ENCODE results near the gene DMAC2L. TPM values are rescaled to one million over a fixed set of nuclear protein-coding genes. Genes with fewer than 3 reads are reported as not detected.
"Not testable (repeated sequence)": the region's sequence is repeated elsewhere in the genome, so short reads cannot be mapped to it uniquely, and the experiment has no call there.

Gene DMAC2L
- total RNA-seq, 1 donor from 2014 or later, result 9.6 TPM

DNA sequence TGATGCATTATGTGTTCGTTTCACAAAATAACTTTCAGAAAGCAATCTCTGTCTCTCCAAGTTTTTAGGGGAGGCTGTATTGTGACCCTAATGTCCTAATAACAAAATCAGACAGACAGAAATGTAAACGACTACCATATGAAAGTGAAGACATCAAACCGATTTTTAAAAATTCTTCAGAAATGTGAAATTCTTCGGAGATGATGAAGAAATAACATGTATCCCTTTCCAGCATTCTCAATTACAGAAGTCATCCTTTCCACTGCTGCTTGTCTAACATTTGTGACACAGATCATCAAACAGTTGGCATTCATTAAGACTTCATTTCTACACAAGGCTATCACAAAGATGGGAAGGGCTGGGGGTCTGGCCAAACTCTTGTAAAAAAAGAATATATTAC lies 41.0 kb downstream of the DMAC2L start:
- DNase-seq (ENCODE audit: extremely low read depth, low read depth, low spot score), result no peak

GRCh38 chr14:50354527-50354926 lies 42.4 kb downstream of the DMAC2L start:
- no peak for DNase-seq (ENCODE audit: extremely low read depth, low read depth, low spot score)

GRCh38 chr14:50355692-50356091 lies 43.6 kb downstream of the DMAC2L start:
- no peak for DNase-seq (ENCODE audit: extremely low read depth, low read depth, low spot score)

DNA sequence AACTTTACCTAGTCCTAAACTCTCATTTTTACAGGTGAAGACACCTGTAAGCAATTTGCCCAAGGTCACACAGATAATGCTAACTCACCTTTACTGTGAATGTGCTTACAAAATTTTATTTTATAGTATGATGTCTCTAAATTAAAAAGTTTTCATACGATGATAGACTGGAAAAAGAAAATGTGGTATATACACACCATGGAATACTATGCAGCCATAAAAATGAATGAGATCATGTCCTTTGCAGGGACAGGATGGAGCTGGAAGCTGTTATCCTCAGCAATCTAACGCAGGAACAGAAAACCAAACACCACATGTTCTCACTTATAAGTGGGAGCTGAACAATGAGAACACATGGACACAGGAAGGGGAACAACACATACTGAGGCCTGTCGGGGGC lies 44.2 kb downstream of the DMAC2L start:
- DNase-seq (ENCODE audit: extremely low read depth, low read depth, low spot score), result not testable (repeated sequence)

DNA sequence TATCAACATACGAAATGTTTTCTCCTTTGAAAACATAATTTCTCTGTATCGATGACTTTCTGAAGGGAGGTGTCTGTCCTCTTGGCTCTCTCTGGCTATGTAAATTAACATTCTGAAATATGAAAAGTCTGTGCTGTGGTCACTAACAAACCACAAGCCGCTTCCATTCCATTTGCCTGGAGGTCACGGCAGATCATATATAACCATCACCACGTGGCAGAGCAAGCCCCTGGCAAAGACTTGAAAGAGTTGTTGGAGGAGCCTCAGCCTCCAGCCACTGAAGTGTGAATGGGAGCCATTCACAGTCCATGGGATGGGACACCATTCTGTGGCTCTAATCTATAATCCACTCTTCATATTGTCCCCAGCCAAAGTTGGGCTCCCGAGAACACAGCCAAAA lies 45.0 kb downstream of the DMAC2L start:
- DNase-seq (ENCODE audit: extremely low read depth, low read depth, low spot score), result no peak

DNA sequence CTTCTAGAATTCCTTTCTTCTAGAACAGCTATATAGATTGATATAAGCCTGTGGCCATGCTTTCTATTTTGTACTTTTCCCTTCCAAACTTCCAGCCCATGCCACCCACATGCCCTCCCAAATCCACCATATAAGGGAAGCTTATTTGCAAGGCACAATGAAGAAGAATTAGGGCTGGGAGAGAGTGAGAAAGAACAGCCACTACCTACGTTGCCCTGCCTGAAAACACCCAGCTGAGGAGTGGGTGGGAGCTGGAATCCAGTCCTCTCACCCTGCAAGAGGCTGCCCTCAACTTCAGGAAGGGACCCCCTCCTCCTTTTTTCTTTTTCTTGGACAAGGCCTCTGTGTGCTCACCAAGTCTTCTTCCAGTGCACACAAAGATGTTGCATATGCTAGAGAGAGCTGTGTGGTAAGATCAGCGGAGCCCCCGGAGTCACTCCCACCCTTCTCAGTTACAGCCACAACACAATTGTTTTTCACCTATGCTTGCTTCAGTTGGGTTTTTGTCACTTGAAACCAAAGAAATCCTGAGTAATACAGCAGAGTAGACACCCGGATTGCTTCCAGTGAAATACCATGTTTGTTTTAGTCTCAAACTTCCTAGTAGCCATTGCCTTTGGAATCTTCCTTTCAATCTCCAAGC lies 45.8 kb downstream of the DMAC2L start:
- DNase-seq (ENCODE audit: extremely low read depth, low read depth, low spot score), result no peak

DNA sequence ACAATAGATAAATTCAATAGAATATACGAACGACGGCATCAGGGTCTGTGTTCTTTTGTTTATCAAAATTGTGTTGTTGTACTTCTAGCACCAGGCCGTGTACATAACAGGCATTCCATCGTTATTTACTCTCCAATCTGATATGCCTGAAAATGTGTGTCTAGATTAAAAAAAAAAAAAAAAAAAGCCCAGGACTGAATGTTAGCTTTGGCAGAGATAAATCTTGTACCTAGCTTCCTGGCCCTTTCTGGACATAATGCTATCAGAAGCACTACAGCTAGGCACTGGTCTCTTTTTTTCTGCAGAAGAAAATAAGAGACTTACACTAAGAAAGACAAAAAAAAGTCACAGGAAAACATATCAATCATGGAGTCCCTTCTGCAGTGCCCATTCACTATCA lies 47.5 kb downstream of the DMAC2L start:
- DNase-seq (ENCODE audit: extremely low read depth, low read depth, low spot score), result no peak

DNA sequence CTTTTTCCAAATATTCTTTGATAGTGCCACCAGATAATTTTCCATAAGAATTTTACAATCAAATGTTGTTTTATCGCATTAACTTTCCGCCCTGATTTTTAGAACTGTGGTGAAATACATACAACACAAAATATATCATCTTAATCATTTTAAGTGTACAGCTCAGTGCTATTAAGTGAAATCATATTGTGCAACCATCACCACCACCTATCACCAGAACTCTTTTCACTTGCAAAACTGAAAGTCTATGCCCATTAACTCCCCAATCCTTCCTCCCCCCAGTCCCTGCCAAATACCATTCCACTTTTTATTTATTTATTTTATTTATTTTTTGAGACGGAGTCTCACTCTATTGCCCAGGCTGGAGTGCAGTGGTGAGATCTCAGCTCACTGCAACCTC lies 48.0 kb downstream of the DMAC2L start:
- DNase-seq (ENCODE audit: extremely low read depth, low read depth, low spot score), result no peak

GRCh38 chr14:50360851-50361250 lies 48.7 kb downstream of the DMAC2L start:
- no peak for DNase-seq (ENCODE audit: extremely low read depth, low read depth, low spot score)

- not testable (repeated sequence) for DNase-seq (ENCODE audit: extremely low read depth, low read depth, low spot score)
These were observed 49.6 kb downstream of the DMAC2L start for GRCh38 chr14:50361473-50362403.

- no peak for DNase-seq (ENCODE audit: extremely low read depth, low read depth, low spot score)
These were observed 50.9 kb downstream of the DMAC2L start for GRCh38 chr14:50362764-50363713.

GRCh38 chr14:50363714-50364111 lies 51.6 kb downstream of the DMAC2L start:
- DNase-seq (ENCODE audit: extremely low read depth, low read depth, low spot score), result no peak

- no peak for DNase-seq (ENCODE audit: extremely low read depth, low read depth, low spot score)
These were observed 52.7 kb downstream of the DMAC2L start for GRCh38 chr14:50364792-50365191.

GRCh38 chr14:50365572-50365971 lies 53.4 kb downstream of the DMAC2L start:
- not testable (repeated sequence) for DNase-seq (ENCODE audit: extremely low read depth, low read depth, low spot score)

DNA sequence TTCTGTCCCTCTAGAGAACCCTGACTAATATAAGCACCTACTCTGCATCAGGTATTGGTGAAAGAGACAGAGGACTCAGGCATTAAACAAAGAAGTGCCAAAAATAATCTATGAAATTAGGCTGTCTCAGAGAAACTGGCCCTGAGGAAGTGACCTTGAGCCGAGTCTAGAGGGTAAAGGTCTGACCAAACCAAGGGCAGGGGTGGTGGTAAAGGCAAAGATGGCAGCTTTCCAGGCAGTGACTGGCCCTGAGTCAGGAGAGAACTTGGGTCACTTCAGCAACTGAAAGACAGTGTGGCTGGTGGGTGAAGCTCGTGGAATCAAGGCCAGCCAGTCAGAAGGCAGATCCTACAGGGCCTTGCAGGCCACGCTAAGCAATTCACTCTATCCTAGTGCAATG lies 54.0 kb downstream of the DMAC2L start:
- DNase-seq (ENCODE audit: extremely low read depth, low read depth, low spot score), result no peak

DNA sequence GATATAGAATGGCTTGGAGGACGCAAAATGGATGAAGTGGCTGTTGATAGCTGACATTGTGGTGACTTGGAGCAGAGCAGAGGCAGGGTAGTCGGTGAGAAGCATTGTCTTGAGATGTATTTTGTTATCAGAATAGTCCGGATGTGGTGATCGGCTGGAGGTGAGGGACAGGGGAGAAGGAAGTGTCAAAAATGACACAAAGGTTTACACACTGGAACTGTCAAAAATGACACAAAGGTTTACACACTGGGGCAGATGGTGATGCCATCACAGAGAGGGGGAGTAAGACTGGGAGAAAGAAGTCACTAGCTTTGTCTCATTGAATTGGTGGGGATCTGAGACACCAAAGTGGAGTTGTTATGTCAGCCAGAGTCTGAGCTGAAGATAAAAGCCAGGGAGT lies 54.5 kb downstream of the DMAC2L start:
- no peak for DNase-seq (ENCODE audit: extremely low read depth, low read depth, low spot score)

GRCh38 chr14:50371546-50371945 lies 59.4 kb downstream of the DMAC2L start:
- no peak for DNase-seq (ENCODE audit: extremely low read depth, low read depth, low spot score)

GRCh38 chr14:50373959-50374358 lies 61.8 kb downstream of the DMAC2L start:
- DNase-seq (ENCODE audit: extremely low read depth, low read depth, low spot score), result no peak

GRCh38 chr14:50375760-50376159 lies 63.6 kb downstream of the DMAC2L start:
- DNase-seq (ENCODE audit: extremely low read depth, low read depth, low spot score), result no peak
